HEK293 (cell line): ENCODE data around the gene IL4I1.
A peak's percentile ranks its signal among the peaks of the same experiment; 100 is the strongest.

ENCODE experiments used
- CTCF ChIA-PET: fragments of 350-600 bp; formaldehyde crosslinking; extraction: SDS; loops from one replicate; lab custom pipeline; 2021; ENCODE audit warnings: antibody characterized with exemption; lab: Yijun Ruan, JAX
- POLR2A ChIA-PET: fragments of 300-600 bp; formaldehyde crosslinking; extraction: SDS; loops from one replicate; lab custom pipeline; 2020; ENCODE audit warnings: antibody characterized with exemption, inconsistent platforms; lab: Yijun Ruan, JAX
- H3K27ac ChIP-seq: fragments of 200-500 bp; sonication (Bioruptor generic); 2 replicates; pipeline ENCODE4 v1.5.1; 2014; ENCODE audit warnings: low read depth, low read length, control low read depth, inconsistent platforms; ENCODE audit errors: extremely low read depth
- H3K36me3 ChIP-seq, 2 experiments: fragments of 200-500 bp in 1 of 2; sonication (Bioruptor generic) in 1 of 2; 1 replicate in 1 of 2; 2 replicates in 1 of 2; pipeline ENCODE4 v1.5.1; 2014 to 2017; ENCODE audit warnings: inconsistent platforms in 2 of 2, low read length in 2 of 2; ENCODE audit not compliant: control insufficient read depth in 2 of 2, insufficient read depth in 1 of 2
- H3K4me1 ChIP-seq: fragments of 200-500 bp; sonication (Bioruptor generic); 2 replicates; pipeline ENCODE4 v1.5.1; 2014; ENCODE audit warnings: mild to moderate bottlenecking, low read length, inconsistent platforms; ENCODE audit not compliant: control insufficient read depth, insufficient read depth
- H3K4me3 ChIP-seq: 2 replicates; pipeline ENCODE4 v1.5.1; 2011; ENCODE audit warnings: low read depth, mild to moderate bottlenecking, control low read depth, low read length, moderate library complexity
- H3K9me3 ChIP-seq: fragments of 200-500 bp; sonication (Bioruptor generic); 2 replicates; pipeline ENCODE4 v1.5.1; 2014; ENCODE audit warnings: low read depth, low read length, inconsistent platforms; ENCODE audit not compliant: control insufficient read depth, insufficient read depth
- ATF2 ChIP-seq: fragments of 450-650 bp; formaldehyde crosslinking; IDR thresholded peaks from 2 replicates; pipeline ENCODE4 v1.5.1; 2016; ENCODE audit warnings: missing biosample characterization, missing genetic modification characterization, low read depth
- ELK4 ChIP-seq: IDR thresholded peaks from 2 replicates; pipeline ENCODE4 v1.6.1; 2011; ENCODE audit warnings: mild to moderate bottlenecking, low read depth, low read length, borderline replicate concordance
- FEZF1 ChIP-seq: fragments of 450-650 bp; formaldehyde crosslinking; IDR thresholded peaks from 2 replicates; pipeline ENCODE4 v1.5.1; 2016; ENCODE audit warnings: missing biosample characterization, missing genetic modification characterization
- GLIS1 ChIP-seq: fragments of 450-650 bp; formaldehyde crosslinking; IDR thresholded peaks from 2 replicates; pipeline ENCODE4 v1.5.1; 2016; ENCODE audit warnings: missing biosample characterization, missing genetic modification characterization
- GLIS2 ChIP-seq: fragments of 450-650 bp; formaldehyde crosslinking; IDR thresholded peaks from 2 replicates; pipeline ENCODE4 v1.5.1; 2016; ENCODE audit warnings: missing biosample characterization, missing genetic modification characterization
- IKZF3 ChIP-seq: fragments of 450-650 bp; IDR thresholded peaks from 2 replicates; pipeline ENCODE4 v1.5.0; 2018; ENCODE audit warnings: missing biosample characterization, mild to moderate bottlenecking, missing genetic modification characterization, moderate library complexity
- SALL2 ChIP-seq: fragments of 450-650 bp; formaldehyde crosslinking; IDR thresholded peaks from 2 replicates; pipeline ENCODE4 v1.5.0; 2017; ENCODE audit warnings: missing biosample characterization, mild to moderate bottlenecking, missing genetic modification characterization, borderline replicate concordance
- TCF7L2 ChIP-seq: IDR thresholded peaks from 2 replicates; pipeline ENCODE4 v1.6.1; 2011; ENCODE audit warnings: low read depth, mild to moderate bottlenecking, inconsistent platforms, low read length, moderate library complexity, borderline replicate concordance
- TSHZ1 ChIP-seq: fragments of 450-650 bp; formaldehyde crosslinking; IDR thresholded peaks from 2 replicates; pipeline ENCODE4 v1.5.1; 2016; ENCODE audit warnings: missing biosample characterization, missing genetic modification characterization, borderline replicate concordance
- ZIC2 ChIP-seq: fragments of 450-650 bp; formaldehyde crosslinking; IDR thresholded peaks from 2 replicates; pipeline ENCODE4 v1.5.1; 2016; ENCODE audit warnings: missing biosample characterization, missing genetic modification characterization
- ZNF10 ChIP-seq: fragments of 450-650 bp; formaldehyde crosslinking; IDR thresholded peaks from 2 replicates; pipeline ENCODE4 v1.5.1; 2017; ENCODE audit warnings: missing biosample characterization, missing genetic modification characterization
- ZNF169 ChIP-seq: fragments of 450-650 bp; formaldehyde crosslinking; IDR thresholded peaks from 2 replicates; pipeline ENCODE4 v1.5.1; 2016; ENCODE audit warnings: missing biosample characterization, missing genetic modification characterization
- ZNF184 ChIP-seq: fragments of 450-650 bp; IDR thresholded peaks from 2 replicates; pipeline ENCODE4 v1.5.1; 2018; ENCODE audit warnings: missing biosample characterization, mild to moderate bottlenecking, missing genetic modification characterization
- ZNF24 ChIP-seq: fragments of 450-650 bp; formaldehyde crosslinking; IDR thresholded peaks from 2 replicates; pipeline ENCODE4 v1.5.1; 2016; ENCODE audit warnings: missing biosample characterization, missing genetic modification characterization
- ZNF280C ChIP-seq: fragments of 450-650 bp; formaldehyde crosslinking; IDR thresholded peaks from 2 replicates; pipeline ENCODE4 v1.5.1; 2016; ENCODE audit warnings: missing biosample characterization, missing genetic modification characterization
- ZNF600 ChIP-seq: fragments of 450-650 bp; formaldehyde crosslinking; IDR thresholded peaks from 2 replicates; pipeline ENCODE4 v1.5.1; 2016; ENCODE audit warnings: missing biosample characterization, missing genetic modification characterization
- ZNF843 ChIP-seq: fragments of 450-650 bp; formaldehyde crosslinking; IDR thresholded peaks from 2 replicates; pipeline ENCODE4 v1.5.1; 2016; ENCODE audit warnings: missing biosample characterization, missing genetic modification characterization

Gene IL4I1

GRCh38 chr19:49923055-49924003 is 26.6 kb upstream of the IL4I1 start:
- POLR2A ChIA-PET, result no interaction called here
- H3K36me3 ChIP-seq, result peaks cover 46 to 84% of the 10 kb centered on the region in 2 experiments
- no peaks in the 10 kb centered on the region for H3K9me3 ChIP-seq
- H3K27ac ChIP-seq, result peak overlapping the region; percentile 10
- H3K4me3 ChIP-seq, result no peak overlapping the region
- CTCF ChIA-PET, result no interaction called here
- H3K4me1 ChIP-seq, result no peaks in the 10 kb centered on the region; the same call in 1 of the 2 replicates
- TF ChIP-seq ELK4, result no peak
- TF ChIP-seq TSHZ1 (tag by site-specific recombination), result no peak
- TF ChIP-seq FEZF1 (tag by site-specific recombination), result no peak
- TF ChIP-seq ZNF24 (tag by site-specific recombination), result no peak
- no peak for TF ChIP-seq ZNF184 (tag by site-specific recombination)
- no peak for TF ChIP-seq ZNF280C
- no peak for TF ChIP-seq GLIS1
- TF ChIP-seq TCF7L2, result no peak
- TF ChIP-seq ZNF10 (tag by site-specific recombination), result no peak
- no peak for TF ChIP-seq ZNF843

GRCh38 chr19:49921871-49922795 is 25.4 kb upstream of the IL4I1 start:
- Histone ChIP-seq H3K36me3 (peaks cover 54 to 87% of the 10 kb centered on the region in 2 experiments), H3K9me3 (no peaks in the 10 kb centered on the region), H3K27ac (peak overlapping the region; percentile 10; the same call in 1 of the 2 replicates), H3K4me1 (no peaks in the 10 kb centered on the region; the same call in 1 of the 2 replicates)
- CTCF ChIA-PET, result interaction anchor here (1.1 kb wide), 1 partner anchor 53 kb away, joined by 3 read pairs; no protein-coding TSS in a partner anchor
- TF ChIP-seq ZIC2, result peak; percentile 14; the same call in 1 of the 2 replicates
- no peak for TF ChIP-seq ATF2 (tag by site-specific recombination)
- TF ChIP-seq GLIS1, result peak; percentile 69
- TF ChIP-seq SALL2, result no peak
- 0 out of 2 replicates have a peak, but pooled peaks have one; percentile 25 for TF ChIP-seq IKZF3 (tag by site-specific recombination)
- TF ChIP-seq GLIS2 (tag by site-specific recombination), result 0 out of 2 replicates have a peak, but pooled peaks have one; percentile 1
- TF ChIP-seq ZNF169 (tag by site-specific recombination), result no peak
- TF ChIP-seq ZNF600 (tag by site-specific recombination), result peak; percentile 93
- TF ChIP-seq, all 188 proteins: peak for 5
- POLR2A ChIA-PET, result interaction anchor here (0.5 to 1.8 kb wide), 8 partner anchors 7 to 34 kb away, joined by 3 to 6 read pairs (median 4); partner anchors contain the start of genes ATF5 and NUP62
- no peak overlapping the region for H3K4me3 ChIP-seq
